ENCODE measurements around the gene CCDC92B. TPM values are rescaled to one million over a fixed set of nuclear protein-coding genes. Genes with fewer than 3 reads are reported as not detected.

CCDC92B gene
- total and polyA plus RNA-seq, 2 of the 13 experiments (the other 11 are each of a cell fraction or from before 2014, with no cell fraction given): not detected

DNA sequence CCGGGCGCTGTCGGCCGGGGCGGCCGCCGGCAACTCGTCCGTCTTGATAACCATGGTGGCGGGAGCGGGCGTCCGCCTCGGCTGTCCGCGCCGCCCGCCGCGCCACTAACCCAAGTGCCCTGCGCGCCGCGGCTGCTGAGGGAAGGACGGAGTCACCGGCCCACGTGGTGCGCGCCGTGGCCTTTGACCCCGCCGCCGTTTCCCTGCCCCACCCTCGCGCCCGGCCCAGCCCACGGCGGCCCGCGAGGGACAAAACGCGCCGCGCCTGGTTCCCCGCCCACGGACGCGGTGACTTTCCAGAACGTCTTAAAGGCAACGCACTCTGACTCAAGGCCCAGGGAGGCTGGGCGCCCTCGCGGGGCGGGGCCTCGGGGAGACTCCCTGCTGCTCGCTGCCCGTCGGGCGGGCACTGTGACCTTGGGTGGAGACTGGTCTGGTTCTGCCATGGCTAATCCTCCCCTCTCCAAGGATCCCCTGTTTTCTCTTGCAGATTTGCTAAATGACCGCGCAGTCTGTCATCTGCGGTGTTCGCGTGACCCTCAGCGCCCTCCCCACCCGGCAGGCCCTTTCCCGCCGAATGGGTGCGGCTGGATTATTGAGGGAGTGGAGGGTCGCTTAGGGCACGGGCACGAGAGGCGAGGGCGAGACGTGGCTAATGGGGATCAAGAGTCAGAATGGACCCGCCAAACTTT lies 37.7 kb downstream of the CCDC92B start, which contains the start of gene CLUH (continued):
- peak; percentile 45 for TF ChIP-seq ASH2L (IDR thresholded peaks at IDR 0.05; ENCODE audit: insufficient read length, low read depth, low read length)
- no peak for TF ChIP-seq RBAK (CRISPR knock-in tag; IDR thresholded peaks at IDR 0.05)
- TF ChIP-seq ZNF577 (CRISPR knock-in tag; IDR thresholded peaks at IDR 0.05; ENCODE audit: borderline replicate concordance, low read depth): no peak
- peak; percentile 74; the same call in 1 of the 2 replicates for TF ChIP-seq GPN1 (CRISPR knock-in tag; IDR thresholded peaks at IDR 0.05; ENCODE audit: borderline replicate concordance)
- peak; percentile 98 for TF ChIP-seq SP5 (CRISPR knock-in tag; IDR thresholded peaks at IDR 0.05; ENCODE audit: borderline replicate concordance, low read depth)
- TF ChIP-seq XBP1 (CRISPR knock-in tag; IDR thresholded peaks at IDR 0.05): no peak
- peak; percentile 98 for TF ChIP-seq MXD4 (CRISPR knock-in tag; IDR thresholded peaks at IDR 0.05)
- TF ChIP-seq RFXAP (CRISPR knock-in tag; IDR thresholded peaks at IDR 0.05; ENCODE audit: borderline replicate concordance): peak; percentile 87; the same call in 1 of the 2 replicates
- TF ChIP-seq, protein P1, sequence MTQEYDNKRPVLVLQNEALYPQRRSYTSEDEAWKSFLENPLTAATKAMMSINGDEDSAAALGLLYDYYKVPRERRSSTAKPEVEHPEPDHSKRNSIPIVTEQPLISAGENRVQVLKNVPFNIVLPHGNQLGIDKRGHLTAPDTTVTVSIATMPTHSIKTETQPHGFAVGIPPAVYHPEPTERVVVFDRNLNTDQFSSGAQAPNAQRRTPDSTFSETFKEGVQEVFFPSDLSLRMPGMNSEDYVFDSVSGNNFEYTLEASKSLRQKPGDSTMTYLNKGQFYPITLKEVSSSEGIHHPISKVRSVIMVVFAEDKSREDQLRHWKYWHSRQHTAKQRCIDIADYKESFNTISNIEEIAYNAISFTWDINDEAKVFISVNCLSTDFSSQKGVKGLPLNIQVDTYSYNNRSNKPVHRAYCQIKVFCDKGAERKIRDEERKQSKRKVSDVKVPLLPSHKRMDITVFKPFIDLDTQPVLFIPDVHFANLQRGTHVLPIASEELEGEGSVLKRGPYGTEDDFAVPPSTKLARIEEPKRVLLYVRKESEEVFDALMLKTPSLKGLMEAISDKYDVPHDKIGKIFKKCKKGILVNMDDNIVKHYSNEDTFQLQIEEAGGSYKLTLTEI (CRISPR knock-in tag; conservative IDR thresholded peaks at IDR 0.05): no peak
- 0 out of 2 replicates have a peak, but pooled peaks have one; percentile 29 for TF ChIP-seq ZNF572 (CRISPR knock-in tag; IDR thresholded peaks at IDR 0.05)
- no peak for TF ChIP-seq HMG20B (CRISPR knock-in tag; conservative IDR thresholded peaks at IDR 0.05)
- TF ChIP-seq MIER2 (CRISPR knock-in tag; IDR thresholded peaks at IDR 0.05): peak; percentile 56; the same call in 1 of the 2 replicates
- 0 out of 2 replicates have a peak, but pooled peaks have one; percentile 48 for TF ChIP-seq ISL2 (CRISPR knock-in tag; IDR thresholded peaks at IDR 0.05)
- TF ChIP-seq ZNF234 (CRISPR knock-in tag; conservative IDR thresholded peaks at IDR 0.05): no peak
- peak; percentile 27; the same call in 1 of the 2 replicates for TF ChIP-seq ZNF124 (CRISPR knock-in tag; IDR thresholded peaks at IDR 0.05)
- TF ChIP-seq, protein P2, sequence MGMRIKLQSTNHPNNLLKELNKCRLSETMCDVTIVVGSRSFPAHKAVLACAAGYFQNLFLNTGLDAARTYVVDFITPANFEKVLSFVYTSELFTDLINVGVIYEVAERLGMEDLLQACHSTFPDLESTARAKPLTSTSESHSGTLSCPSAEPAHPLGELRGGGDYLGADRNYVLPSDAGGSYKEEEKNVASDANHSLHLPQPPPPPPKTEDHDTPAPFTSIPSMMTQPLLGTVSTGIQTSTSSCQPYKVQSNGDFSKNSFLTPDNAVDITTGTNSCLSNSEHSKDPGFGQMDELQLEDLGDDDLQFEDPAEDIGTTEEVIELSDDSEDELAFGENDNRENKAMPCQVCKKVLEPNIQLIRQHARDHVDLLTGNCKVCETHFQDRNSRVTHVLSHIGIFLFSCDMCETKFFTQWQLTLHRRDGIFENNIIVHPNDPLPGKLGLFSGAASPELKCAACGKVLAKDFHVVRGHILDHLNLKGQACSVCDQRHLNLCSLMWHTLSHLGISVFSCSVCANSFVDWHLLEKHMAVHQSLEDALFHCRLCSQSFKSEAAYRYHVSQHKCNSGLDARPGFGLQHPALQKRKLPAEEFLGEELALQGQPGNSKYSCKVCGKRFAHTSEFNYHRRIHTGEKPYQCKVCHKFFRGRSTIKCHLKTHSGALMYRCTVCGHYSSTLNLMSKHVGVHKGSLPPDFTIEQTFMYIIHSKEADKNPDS (CRISPR knock-in tag; IDR thresholded peaks at IDR 0.05): 0 out of 2 replicates have a peak, but pooled peaks have one; percentile 29
- TF ChIP-seq ZNF20 (CRISPR knock-in tag; IDR thresholded peaks at IDR 0.05): no peak
- TF ChIP-seq POLR2A (IDR thresholded peaks at IDR 0.05; ENCODE audit: insufficient read depth in 1 of 2, low read depth in 2 of 2, low read length in 2 of 2): peak; percentile 83 to 87
- TF ChIP-seq, protein P3, sequence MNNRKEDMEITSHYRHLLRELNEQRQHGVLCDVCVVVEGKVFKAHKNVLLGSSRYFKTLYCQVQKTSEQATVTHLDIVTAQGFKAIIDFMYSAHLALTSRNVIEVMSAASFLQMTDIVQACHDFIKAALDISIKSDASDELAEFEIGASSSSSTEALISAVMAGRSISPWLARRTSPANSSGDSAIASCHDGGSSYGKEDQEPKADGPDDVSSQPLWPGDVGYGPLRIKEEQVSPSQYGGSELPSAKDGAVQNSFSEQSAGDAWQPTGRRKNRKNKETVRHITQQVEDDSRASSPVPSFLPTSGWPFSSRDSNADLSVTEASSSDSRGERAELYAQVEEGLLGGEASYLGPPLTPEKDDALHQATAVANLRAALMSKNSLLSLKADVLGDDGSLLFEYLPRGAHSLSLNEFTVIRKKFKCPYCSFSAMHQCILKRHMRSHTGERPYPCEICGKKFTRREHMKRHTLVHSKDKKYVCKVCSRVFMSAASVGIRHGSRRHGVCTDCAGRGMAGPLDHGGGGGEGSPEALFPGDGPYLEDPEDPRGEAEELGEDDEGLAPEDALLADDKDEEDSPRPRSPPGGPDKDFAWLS (CRISPR knock-in tag; IDR thresholded peaks at IDR 0.05; ENCODE audit: borderline replicate concordance): 0 out of 2 replicates have a peak, but pooled peaks have one; percentile 64
- TF ChIP-seq JUND (CRISPR knock-in tag; IDR thresholded peaks at IDR 0.05): no peak
- TF ChIP-seq, protein P4, sequence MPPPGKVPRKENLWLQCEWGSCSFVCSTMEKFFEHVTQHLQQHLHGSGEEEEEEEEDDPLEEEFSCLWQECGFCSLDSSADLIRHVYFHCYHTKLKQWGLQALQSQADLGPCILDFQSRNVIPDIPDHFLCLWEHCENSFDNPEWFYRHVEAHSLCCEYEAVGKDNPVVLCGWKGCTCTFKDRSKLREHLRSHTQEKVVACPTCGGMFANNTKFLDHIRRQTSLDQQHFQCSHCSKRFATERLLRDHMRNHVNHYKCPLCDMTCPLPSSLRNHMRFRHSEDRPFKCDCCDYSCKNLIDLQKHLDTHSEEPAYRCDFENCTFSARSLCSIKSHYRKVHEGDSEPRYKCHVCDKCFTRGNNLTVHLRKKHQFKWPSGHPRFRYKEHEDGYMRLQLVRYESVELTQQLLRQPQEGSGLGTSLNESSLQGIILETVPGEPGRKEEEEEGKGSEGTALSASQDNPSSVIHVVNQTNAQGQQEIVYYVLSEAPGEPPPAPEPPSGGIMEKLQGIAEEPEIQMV (CRISPR knock-in tag; IDR thresholded peaks at IDR 0.05; ENCODE audit: low read depth): peak; percentile 96
